ENCODE results near the gene RBM42. TPM values are rescaled to one million over a fixed set of nuclear protein-coding genes. Genes with fewer than 3 reads are reported as not detected.
"Not testable (repeated sequence)": the region's sequence is repeated elsewhere in the genome, so short reads cannot be mapped to it uniquely, and the experiment has no call there.

Gene RBM42
- total and polyA plus RNA-seq, 9 donors = 32.8 to 55.3 (median 50.7) TPM

DNA sequence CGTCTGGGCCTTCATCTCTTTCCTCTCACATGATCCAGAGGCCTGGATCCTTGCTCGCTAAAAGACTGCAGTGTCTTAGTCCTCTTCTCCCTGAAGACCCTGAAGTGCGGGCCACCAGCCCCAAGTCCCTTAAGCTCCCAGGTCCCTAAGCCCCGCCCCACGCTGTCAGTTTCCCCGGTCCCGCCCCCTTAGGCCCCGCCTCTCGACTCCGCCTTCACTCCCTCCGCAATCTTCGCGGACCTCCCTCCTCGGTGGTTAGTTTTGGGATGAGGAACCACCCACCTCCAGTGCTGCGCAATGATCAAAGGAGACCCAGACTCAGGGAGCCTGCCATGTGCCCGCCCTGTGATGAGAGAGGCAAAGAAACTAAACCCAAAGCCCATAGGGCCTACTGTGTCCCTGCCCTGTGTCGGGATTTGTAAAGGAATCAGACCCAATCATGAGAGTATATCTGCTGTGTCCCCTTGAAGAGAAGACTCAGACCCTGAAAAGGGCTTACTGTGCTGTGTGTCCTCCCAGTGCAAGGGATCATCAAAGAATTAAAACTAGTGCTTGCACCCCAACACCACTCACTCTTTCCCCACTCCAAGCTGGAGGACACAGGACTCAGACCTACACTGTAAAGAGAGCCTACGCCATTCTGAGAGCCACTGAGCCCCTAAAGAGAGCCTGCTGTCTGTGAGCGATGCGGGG, 16.3 kb downstream of the RBM42 start:
- Histone ChIP-seq H3K4me3 (ENCODE audit: low read length) (peak overlapping the region; percentile 54), H3K36me3 (ENCODE audit: control insufficient read depth, insufficient read depth, low read length) (peaks cover 2% of the 10 kb centered on the region), H3K9me3 (replicated peaks; ENCODE audit: control insufficient read depth, low read depth, low read length) (no peaks in the 10 kb centered on the region), H3K27me3 (ENCODE audit: control insufficient read depth, insufficient read depth, low read length) (no peaks in the 10 kb centered on the region), H3K4me1 (ENCODE audit: control insufficient read depth, insufficient read depth, low read length) (peaks cover 51% of the 10 kb centered on the region), H3K27ac (ENCODE audit: low read length) (peak overlapping the region; percentile 98)
- peak; percentile 78 for DNase-seq
- WGBS (ENCODE audit: insufficient coverage) = 37% methylated on average over 6 of the region's 20 CpGs

DNA sequence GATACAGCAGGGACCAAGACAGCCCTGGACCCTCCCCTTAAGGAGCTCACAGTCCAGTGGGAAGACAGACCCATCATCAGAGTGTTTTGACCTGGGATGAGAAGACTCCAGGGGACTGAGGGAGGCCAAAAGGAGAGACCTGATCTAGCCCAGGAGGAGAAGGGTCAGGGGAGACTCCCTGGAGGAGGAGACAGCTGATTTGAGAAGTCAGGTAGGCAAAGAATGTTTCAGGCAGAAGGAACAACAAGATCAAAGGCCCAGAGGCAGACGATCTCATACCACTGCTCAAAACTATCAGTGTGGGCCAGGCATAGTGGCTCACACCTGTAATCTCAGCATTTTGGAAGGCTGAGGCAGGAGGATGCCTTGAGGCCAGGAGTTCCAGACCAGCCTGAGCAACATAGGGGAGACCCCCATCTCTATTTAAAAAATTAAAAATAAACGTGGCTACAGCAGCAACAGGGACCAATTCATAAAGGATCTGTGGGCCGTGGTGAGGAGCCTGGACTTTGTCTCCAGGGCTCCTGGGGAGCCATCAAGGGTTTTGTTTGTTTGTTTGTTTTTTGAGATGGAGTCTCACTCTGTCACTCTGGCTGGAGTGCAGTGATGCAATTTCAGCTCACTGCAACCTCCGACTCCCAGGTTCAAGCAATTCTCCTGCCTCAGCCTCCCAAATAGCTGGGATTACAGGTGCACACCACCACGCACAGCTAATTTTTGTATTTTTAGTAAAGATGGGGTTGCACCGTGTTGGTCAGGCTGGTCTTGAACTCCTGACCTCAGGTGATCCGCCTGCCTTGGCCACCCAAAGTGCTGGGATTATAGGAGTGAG, 17.1 kb downstream of the RBM42 start:
- Histone ChIP-seq H3K4me1 (ENCODE audit: control insufficient read depth, insufficient read depth, low read length) (peaks cover 51% of the 10 kb centered on the region), H3K9me3 (replicated peaks; ENCODE audit: control insufficient read depth, low read depth, low read length) (no peaks in the 10 kb centered on the region), H3K4me3 (ENCODE audit: low read length) (no peak overlapping the region), H3K27ac (ENCODE audit: low read length) (no peak overlapping the region), H3K36me3 (ENCODE audit: control insufficient read depth, insufficient read depth, low read length) (peaks cover 7% of the 10 kb centered on the region), H3K27me3 (ENCODE audit: control insufficient read depth, insufficient read depth, low read length) (no peaks in the 10 kb centered on the region)
- DNase-seq = no peak
- WGBS (ENCODE audit: insufficient coverage) = 87% methylated on average over 2 of the region's 7 CpGs

DNA sequence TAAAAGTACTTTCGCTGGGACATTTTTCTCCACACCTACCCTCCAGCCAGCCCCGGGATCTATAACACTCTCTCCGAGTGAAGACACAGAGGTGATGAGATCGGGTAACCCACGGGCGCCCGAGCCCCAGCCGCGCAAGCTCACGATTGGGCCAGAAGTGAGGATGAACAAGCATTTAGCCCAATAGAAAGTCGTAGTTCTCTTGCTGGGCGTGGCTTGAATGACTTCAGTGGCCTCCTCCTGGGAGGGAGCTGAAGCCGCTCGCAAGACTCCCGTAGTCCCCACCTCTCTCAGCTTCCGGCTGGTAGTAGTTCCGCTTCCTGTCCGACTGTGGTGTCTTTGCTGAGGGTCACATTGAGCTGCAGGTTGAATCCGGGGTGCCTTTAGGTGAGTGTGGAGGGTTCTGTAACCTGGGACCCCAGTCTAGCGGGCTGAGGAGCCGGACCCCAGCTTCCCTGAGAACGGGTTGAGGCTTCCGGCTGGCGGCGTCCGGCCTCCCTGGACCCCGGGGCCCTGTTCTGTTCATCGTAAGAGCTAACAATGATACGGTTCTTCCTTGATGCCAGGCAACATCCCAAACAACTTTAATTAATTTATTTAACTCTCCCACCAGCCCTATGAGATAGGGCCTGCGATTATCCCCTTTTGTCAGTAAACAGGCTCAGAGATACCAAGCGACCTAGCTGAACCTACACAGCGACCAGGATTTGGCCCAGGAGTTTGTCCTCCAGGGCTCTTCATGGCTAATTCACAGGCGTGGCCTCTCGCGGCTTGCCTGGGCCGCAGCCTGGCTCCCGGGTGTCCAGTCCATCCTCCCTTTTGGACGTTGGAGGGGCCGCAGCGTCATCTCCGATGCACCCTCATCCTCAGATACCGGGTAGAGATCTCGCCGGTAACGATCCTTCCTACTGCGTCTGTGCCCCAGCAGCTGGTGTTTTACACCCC, 19.5 kb downstream of the RBM42 start, which contains the start of gene COX6B1:
COX6B1 (plus strand) TSS at position 307 of the 945 bp plus-strand sequence. CDS start 2,921 bp downstream, outside the sequence.
- H3K27me3 ChIP-seq (ENCODE audit: control insufficient read depth, insufficient read depth, low read length) = no peaks in the 10 kb centered on the region

DNA sequence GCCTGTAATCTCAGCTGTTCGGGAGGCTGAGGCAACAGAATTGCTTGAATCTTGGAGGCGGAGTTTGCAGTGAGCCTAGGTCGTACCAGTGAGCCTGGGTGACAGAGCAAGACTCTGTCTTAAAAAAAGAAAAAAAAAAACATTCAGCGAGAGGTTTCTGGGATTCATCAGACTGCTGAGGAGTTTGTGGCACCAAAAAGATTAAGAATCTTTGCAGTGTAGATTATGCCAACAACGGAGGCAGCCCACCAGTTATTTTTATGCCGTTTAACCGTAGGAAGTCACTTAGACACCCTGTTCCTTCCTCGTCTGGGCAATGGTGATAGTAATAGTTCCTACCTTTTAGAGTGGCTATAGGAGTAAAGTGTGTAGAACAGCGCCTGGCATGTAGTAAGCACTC, 21.7 kb downstream of the RBM42 start:
- Histone ChIP-seq H3K36me3 (ENCODE audit: control insufficient read depth, insufficient read depth, low read length) (peaks cover 30% of the 10 kb centered on the region), H3K4me1 (ENCODE audit: control insufficient read depth, insufficient read depth, low read length) (peaks cover 14% of the 10 kb centered on the region), H3K4me3 (ENCODE audit: low read length) (no peak overlapping the region), H3K27ac (ENCODE audit: low read length) (no peak overlapping the region), H3K9me3 (replicated peaks; ENCODE audit: control insufficient read depth, low read depth, low read length) (no peaks in the 10 kb centered on the region), H3K27me3 (ENCODE audit: control insufficient read depth, insufficient read depth, low read length) (no peaks in the 10 kb centered on the region)
- DNase-seq = no peak
- 87% methylated on average over 6 of the region's 9 CpGs for WGBS (ENCODE audit: insufficient coverage)

More for the DNA sequence above, 19.5 kb downstream of the RBM42 start, which contains the start of gene COX6B1:
- Histone ChIP-seq H3K36me3 (ENCODE audit: control insufficient read depth, insufficient read depth, low read length) (peaks cover 15% of the 10 kb centered on the region), H3K27ac (ENCODE audit: low read length) (peak within 1 kb of the TSS; percentile 81), H3K4me3 (ENCODE audit: low read length) (peak within 1 kb of the TSS; percentile 69), H3K4me1 (ENCODE audit: control insufficient read depth, insufficient read depth, low read length) (peaks cover 34% of the 10 kb centered on the region), H3K9me3 (replicated peaks; ENCODE audit: control insufficient read depth, low read depth, low read length) (no peaks in the 10 kb centered on the region)
- DNase-seq = peak; percentile 99
- under 1% methylated on average over 32 of the region's 46 CpGs for WGBS (ENCODE audit: insufficient coverage)

DNA sequence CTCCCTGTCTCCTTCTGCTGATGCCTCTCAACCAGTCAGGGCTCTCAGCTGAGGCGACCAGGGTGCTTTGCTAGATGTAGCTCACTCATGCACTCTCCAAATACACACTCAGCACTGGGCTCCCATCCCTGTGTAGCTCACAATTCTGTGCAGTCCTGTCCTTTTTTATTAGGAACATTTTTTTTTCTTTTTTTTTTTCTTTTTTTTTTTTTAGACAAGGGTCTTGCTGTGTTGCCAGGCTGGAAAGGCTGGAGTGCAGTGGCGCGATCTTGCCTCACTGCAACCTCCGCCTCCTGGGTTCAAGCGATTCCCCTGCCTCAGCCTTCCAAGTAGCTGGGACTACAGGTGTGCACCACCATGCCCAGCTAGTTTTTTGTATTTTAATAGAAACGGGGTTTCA, 26.0 kb downstream of the RBM42 start:
- not testable (repeated sequence) for H3K4me1 ChIP-seq (ENCODE audit: control insufficient read depth, insufficient read depth, low read length); H3K27me3 ChIP-seq (ENCODE audit: control insufficient read depth, insufficient read depth, low read length); DNase-seq; H3K27ac ChIP-seq (ENCODE audit: low read length); H3K9me3 ChIP-seq (replicated peaks; ENCODE audit: control insufficient read depth, low read depth, low read length); H3K4me3 ChIP-seq (ENCODE audit: low read length)
- H3K36me3 ChIP-seq (ENCODE audit: control insufficient read depth, insufficient read depth, low read length) = peaks cover 61% of the 10 kb centered on the region
- 98% methylated on average over 5 of the region's 6 CpGs for WGBS (ENCODE audit: insufficient coverage)

DNA sequence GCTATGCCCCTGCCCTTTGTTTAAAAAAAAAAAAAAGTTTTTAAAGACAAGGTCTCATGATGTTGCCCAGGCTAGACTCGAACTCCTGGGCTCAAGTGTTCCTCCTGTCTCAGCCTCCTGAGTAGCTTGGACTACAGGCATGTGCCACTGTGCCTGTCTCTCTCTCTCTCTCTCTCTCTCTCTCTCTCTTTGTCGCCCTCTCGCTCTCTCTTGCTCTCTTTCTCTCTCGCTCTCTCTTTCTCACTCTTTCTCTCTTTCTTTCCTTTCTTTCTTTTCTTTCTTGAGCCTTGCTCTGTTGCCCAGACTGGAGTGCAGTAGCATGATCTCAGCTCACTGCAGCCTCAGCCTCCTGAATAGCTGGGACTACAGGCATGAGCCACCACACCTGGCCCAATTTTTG, 26.8 kb downstream of the RBM42 start:
- 94% methylated on average over 1 of the region's 4 CpGs for WGBS (ENCODE audit: insufficient coverage)
- Histone ChIP-seq H3K4me1 (ENCODE audit: control insufficient read depth, insufficient read depth, low read length) (no peaks in the 10 kb centered on the region), H3K27ac (ENCODE audit: low read length) (no peak overlapping the region), H3K9me3 (replicated peaks; ENCODE audit: control insufficient read depth, low read depth, low read length) (no peaks in the 10 kb centered on the region), H3K27me3 (ENCODE audit: control insufficient read depth, insufficient read depth, low read length) (no peaks in the 10 kb centered on the region), H3K36me3 (ENCODE audit: control insufficient read depth, insufficient read depth, low read length) (peaks cover 57% of the 10 kb centered on the region), H3K4me3 (ENCODE audit: low read length) (no peak overlapping the region)
- no peak for DNase-seq

DNA sequence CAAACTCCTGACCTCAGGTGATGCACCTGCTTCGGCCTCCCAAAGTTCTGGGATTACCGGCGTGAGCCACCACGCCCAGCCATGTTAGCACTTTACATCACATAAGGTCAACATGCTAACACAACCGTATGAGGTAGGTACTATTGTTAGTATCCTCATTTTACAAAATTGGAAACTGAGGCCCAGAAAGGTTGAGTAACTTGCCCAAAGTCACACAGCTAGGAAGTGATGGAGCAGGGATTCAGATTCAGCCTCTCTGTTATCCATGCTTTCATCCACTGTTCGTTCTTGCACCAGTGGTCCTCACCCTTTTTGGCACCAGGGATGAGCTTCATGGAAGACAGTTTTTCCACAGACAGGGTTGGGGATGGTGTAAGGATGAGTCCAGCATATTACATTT, 27.9 kb downstream of the RBM42 start:
- Histone ChIP-seq H3K4me3 (ENCODE audit: low read length) (no peak overlapping the region), H3K27ac (ENCODE audit: low read length) (no peak overlapping the region), H3K27me3 (ENCODE audit: control insufficient read depth, insufficient read depth, low read length) (no peaks in the 10 kb centered on the region), H3K9me3 (replicated peaks; ENCODE audit: control insufficient read depth, low read depth, low read length) (no peaks in the 10 kb centered on the region), H3K36me3 (ENCODE audit: control insufficient read depth, insufficient read depth, low read length) (peaks cover 51% of the 10 kb centered on the region), H3K4me1 (ENCODE audit: control insufficient read depth, insufficient read depth, low read length) (no peaks in the 10 kb centered on the region)
- WGBS (ENCODE audit: insufficient coverage) = no CpG with 5 or more reads among the region's 6 CpGs
- DNase-seq = no peak

DNA sequence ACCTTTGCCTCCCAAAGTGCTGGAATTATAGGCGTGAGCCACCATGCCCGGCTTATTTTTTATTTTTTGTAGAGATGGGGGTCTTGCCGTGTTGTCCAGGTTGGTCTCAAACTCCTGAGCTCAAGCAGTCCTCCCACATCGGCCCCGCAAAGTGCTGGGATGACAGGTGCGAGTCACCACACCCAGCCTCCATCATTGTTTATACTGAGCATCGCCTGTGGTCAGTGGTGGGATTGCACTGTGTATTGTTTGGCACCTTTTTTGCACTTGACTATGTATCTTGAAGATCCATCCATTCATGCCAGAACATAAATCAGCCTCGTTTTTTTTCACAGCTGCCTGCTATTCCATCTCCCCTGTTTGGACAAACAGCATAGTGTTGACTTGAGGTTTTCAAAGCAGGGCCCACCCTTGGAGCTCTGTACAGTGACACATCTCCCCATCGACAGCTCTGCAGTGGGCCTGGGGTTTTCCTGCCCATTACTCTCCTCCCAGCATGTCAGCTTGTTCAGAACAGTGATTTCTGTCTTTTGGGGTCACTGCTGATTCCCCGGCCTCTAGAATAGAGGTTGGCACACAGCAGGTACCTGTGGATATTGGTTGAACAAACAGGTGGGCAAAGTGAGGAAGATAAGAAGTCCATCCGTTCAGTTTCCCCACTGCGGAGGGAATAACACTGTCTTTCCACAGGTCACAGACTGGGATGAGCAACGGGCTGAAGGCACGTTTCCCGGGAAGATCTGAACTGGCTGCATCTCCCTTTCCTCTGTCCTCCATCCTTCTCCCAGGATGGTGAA, 29.3 kb downstream of the RBM42 start:
- Histone ChIP-seq H3K4me1 (ENCODE audit: control insufficient read depth, insufficient read depth, low read length) (no peaks in the 10 kb centered on the region), H3K9me3 (replicated peaks; ENCODE audit: control insufficient read depth, low read depth, low read length) (no peaks in the 10 kb centered on the region), H3K27ac (ENCODE audit: low read length) (no peak overlapping the region), H3K27me3 (ENCODE audit: control insufficient read depth, insufficient read depth, low read length) (no peaks in the 10 kb centered on the region), H3K36me3 (ENCODE audit: control insufficient read depth, insufficient read depth, low read length) (peaks cover 58% of the 10 kb centered on the region), H3K4me3 (ENCODE audit: low read length) (no peak overlapping the region)
- no peak for DNase-seq
- 89% methylated on average over 5 of the region's 15 CpGs for WGBS (ENCODE audit: insufficient coverage)

DNA sequence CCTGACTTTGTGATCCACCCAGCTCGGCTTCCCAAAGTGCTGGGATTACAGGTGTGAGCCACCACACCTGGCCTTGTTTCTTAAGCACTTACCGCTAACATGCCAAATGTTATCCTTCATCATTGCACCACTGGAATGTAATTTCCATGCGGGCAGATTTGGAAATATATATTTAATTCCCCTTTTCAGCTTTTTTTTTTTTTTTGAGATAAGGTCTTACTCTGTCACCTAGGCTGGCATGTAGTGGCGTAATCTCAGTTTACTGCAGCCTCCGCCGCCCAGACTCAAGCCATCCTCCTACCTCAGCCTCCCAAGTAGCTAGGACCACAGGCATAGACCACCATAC, 33.1 kb downstream of the RBM42 start:
- Histone ChIP-seq H3K27ac (ENCODE audit: low read length) (no peak overlapping the region), H3K9me3 (replicated peaks; ENCODE audit: control insufficient read depth, low read depth, low read length) (no peaks in the 10 kb centered on the region), H3K4me1 (ENCODE audit: control insufficient read depth, insufficient read depth, low read length) (no peaks in the 10 kb centered on the region), H3K27me3 (ENCODE audit: control insufficient read depth, insufficient read depth, low read length) (no peaks in the 10 kb centered on the region), H3K4me3 (ENCODE audit: low read length) (no peak overlapping the region), H3K36me3 (ENCODE audit: control insufficient read depth, insufficient read depth, low read length) (peaks cover 47% of the 10 kb centered on the region)
- WGBS (ENCODE audit: insufficient coverage) = no CpG with 5 or more reads among the region's 6 CpGs
- no peak for DNase-seq
